Endothelial cell of umbilical vein (primary cell): ENCODE data around the gene TTC3.

ENCODE experiments used
- EZH2 ChIP-seq: IDR thresholded peaks from 2 replicates; pipeline ENCODE4 v1.6.1; 2012; ENCODE audit warnings: borderline replicate concordance, low read depth, mild to moderate bottlenecking, moderate library complexity, low read length, inconsistent platforms; ENCODE audit not compliant: severe bottlenecking
- FOS ChIP-seq: IDR thresholded peaks from 2 replicates; pipeline ENCODE4 v1.6.1; 2011; ENCODE audit warnings: mild to moderate bottlenecking, low read length, moderate library complexity, borderline replicate concordance; ENCODE audit not compliant: insufficient read depth
- GATA2 ChIP-seq: IDR thresholded peaks from 2 replicates; pipeline ENCODE4 v1.7.0; 2011; ENCODE audit warnings: low read depth, mild to moderate bottlenecking, moderate library complexity, mixed read lengths, low read length; ENCODE audit not compliant: insufficient read length, insufficient read depth
- JUN ChIP-seq: IDR thresholded peaks from 2 replicates; pipeline ENCODE4 v1.6.1; 2011; ENCODE audit warnings: borderline replicate concordance, low read depth; ENCODE audit not compliant: insufficient read length, insufficient read depth
- POLR2A ChIP-seq: IDR thresholded peaks from 2 replicates; pipeline ENCODE4 v1.6.1; 2012; ENCODE audit warnings: low read depth, mild to moderate bottlenecking, control low read depth, low read length
- POLR2AphosphoS5 ChIP-seq: IDR thresholded peaks from 2 replicates; pipeline ENCODE4 v1.6.1; 2012; ENCODE audit warnings: low read depth, mild to moderate bottlenecking, control low read depth, low read length, moderate library complexity; ENCODE audit not compliant: insufficient read depth
- TF ChIP-seq, protein P1 (sequence below), 2 donors: IDR thresholded peaks; 1 replicate in 1 of 2; 2 replicates in 1 of 2; pipeline ENCODE4 v1.5.1; 2011; ENCODE audit warnings: low read length in 2 of 2, mild to moderate bottlenecking in 2 of 2, moderate library complexity in 2 of 2, control low read depth in 1 of 2, inconsistent platforms in 1 of 2, low read depth in 1 of 2; ENCODE audit not compliant: insufficient read depth in 1 of 2; ENCODE audit errors: extremely low read depth in 1 of 2

DNA sequence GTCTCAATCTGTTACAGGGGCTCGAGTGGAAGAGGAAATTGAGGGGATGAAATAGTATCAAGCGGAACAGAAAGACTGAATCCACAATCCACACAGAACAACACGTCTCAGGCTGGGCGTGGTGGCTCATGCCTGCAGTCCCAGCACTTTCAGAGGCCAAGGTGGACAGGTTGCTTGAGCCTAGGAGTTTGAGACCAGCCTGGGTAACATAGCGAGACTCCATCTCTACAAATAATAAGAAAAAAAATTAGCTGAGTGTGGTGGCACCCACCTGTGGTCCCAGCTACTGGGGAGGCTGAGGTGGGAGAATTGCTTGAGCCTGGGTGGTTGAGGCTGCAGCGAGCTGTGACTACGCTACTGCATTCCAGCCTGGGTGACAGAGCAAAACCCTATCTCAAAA lies 168.4 kb downstream of the TTC3 start:
- TF ChIP-seq, protein P1, sequence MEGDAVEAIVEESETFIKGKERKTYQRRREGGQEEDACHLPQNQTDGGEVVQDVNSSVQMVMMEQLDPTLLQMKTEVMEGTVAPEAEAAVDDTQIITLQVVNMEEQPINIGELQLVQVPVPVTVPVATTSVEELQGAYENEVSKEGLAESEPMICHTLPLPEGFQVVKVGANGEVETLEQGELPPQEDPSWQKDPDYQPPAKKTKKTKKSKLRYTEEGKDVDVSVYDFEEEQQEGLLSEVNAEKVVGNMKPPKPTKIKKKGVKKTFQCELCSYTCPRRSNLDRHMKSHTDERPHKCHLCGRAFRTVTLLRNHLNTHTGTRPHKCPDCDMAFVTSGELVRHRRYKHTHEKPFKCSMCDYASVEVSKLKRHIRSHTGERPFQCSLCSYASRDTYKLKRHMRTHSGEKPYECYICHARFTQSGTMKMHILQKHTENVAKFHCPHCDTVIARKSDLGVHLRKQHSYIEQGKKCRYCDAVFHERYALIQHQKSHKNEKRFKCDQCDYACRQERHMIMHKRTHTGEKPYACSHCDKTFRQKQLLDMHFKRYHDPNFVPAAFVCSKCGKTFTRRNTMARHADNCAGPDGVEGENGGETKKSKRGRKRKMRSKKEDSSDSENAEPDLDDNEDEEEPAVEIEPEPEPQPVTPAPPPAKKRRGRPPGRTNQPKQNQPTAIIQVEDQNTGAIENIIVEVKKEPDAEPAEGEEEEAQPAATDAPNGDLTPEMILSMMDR (IDR thresholded peaks at IDR 0.05; ENCODE audit: extremely low read depth in 1 of 2, insufficient read depth in 1 of 2, low read depth in 1 of 2, low read length in 2 of 2) = no peak
- TF ChIP-seq POLR2A (no peak), GATA2 (no peak), EZH2 (no peak), POLR2AphosphoS5 (no peak), JUN (no peak), FOS (no peak)
